NOMO-1 (cell line): Measurements from ENCODE around the gene HS6ST2.
"Not testable (repeated sequence)": the region's sequence is repeated elsewhere in the genome, so short reads cannot be mapped to it uniquely, and the experiment has no call there.

Experiments
- DNase-seq, 2 experiments: peaks; one replicate each; lab custom pipeline; 2025; ENCODE audit not compliant: unreplicated experiment in 2 of 2; lab: John Stamatoyannopoulos, UW

Gene HS6ST2

DNA sequence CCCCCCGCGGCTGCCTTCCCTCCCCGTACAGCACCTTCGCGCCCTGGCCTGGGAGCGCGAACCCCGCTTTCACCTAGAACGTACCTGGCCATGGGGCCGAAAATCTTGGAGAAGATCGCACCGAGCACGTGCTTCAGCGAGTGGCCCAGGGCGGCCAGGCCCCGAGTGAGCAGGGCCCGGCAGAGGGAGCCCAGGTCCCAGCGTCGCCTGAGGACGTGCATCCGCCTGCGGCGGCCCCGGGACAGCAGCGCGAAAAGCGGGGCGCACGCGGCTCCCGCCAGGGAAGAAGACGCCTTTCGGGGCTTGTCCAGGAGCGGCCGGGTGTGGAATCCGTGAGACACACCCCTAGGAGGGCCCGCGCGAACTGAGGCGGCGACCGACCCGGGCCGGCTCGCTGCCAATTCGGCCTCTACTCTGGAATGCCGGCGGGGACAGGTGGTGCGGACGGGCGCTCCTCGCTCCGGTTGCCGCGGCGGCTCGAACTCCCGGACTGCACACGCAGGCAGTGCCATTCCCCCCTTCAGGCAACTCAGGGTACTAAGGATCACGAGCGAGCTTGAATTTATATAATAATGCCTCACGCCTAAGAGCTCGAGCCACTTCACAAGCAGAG, at the start of gene HS6ST2:
Gene HS6ST2 (minus strand): TSS at position 539 of the 613 bp plus-strand sequence.
- DNase-seq: no peak

DNA sequence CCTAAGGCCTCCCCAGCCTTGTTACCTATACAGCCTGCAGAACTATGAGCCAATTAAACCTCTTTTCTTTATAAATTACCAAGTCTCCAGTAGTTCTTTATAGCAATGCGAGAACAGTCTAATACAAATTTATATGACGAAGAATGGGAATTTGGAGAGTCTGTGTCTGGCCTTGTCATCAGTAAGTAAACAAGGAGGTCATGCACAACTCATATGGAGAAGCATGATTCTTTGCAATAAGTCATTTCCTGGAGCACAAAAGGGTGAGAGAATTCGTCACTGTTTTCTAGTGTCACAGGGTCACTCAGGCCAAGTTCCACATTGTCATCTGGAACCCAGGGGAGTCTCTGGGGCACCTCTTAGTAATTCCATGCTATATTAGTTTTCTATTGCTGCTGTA, 49.0 kb upstream of the HS6ST2 start:
- no peak for DNase-seq

DNA sequence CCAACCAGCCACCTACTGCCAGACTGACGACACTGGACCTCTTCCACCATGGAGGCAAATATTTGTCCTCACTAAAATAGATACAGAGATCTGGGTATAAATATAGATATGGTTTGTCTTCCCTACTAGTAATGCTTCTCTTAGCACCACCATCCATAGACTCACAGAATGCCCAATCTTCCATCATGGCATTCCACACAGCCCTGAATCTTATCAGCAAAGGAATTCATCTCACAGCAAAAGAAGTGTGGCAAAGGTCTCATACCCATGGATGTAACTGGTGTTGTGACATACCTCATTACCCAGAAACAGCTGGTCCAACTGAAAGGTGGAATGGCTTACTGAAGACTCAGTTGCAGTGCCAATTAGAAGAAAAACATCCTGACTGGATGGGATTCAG, 47.2 kb upstream of the HS6ST2 start:
- no peak for DNase-seq

DNA sequence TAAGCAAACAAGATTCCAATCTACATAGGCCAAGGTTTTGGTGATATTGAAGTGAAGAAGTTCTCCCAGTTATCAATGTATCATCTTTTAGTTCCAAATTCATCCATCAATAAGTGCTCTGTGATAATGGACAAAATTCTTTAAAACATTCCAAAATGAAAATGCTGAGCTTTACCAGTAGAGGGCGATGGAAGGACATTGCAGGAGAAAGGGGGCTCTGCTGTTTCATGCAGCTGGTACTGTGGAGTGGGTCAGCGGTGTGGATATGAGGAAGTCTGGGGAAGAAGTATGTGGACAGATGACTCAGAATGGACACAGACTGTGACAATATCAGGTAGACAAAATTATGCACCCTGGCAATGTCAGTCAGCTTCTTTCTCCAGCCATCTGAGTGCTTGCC, 46.6 kb upstream of the HS6ST2 start:
- no peak for DNase-seq

DNA sequence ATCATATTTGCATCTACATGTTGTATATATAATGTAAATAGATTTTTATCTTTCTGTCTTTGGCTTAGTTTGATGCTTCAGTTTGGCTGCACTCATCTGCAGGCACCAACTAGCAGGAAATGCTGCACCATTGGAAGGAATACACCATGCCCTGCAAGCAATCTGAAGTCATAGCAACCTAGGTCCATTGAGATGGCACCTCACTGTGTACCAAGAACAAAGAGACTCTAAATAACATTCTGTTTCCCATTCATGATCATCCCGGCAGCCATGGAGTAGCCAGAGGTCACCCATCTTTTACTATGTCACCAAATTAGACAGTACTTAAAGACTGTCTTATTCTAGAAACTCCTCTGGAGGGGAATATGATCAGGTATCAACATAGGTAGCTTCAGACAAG, 40.8 kb upstream of the HS6ST2 start:
- DNase-seq: no peak

DNA sequence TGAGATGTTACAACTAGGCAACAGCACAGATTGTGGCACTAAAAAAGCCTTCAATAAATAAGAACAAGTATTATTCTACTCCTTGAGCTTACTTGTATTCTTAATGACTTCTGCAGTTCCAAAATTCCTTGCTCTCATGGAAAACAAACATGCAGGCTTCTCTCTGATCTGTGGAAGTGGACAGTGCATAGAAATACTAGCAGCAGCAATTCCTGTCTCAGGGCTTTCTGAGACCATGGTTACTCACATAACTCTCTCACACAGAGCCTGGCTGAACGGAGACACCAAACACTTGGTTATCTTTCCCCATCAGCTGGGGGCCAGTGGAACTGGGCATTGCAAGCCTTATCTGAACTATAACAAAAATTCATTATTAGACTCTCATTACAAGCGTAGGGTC, 32.4 kb upstream of the HS6ST2 start:
- no peak for DNase-seq

DNA sequence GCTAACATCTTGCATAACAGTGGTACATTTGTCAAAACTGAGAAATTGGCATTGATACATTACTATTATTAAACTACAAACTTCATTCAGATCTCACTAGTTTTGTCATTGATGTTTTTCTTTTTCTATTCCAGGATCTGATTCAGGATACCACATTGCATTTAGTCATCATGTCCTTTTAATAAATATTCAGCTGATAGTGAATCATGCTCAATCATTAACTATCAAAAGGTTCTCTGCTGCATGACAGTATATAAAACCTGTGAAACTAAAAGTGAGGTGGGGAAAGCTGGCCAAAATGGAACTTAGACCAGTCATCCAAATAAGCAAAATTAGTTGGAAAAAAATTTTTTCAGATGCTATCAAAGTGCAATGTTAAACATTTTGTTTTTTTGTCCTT, 28.1 kb upstream of the HS6ST2 start:
- DNase-seq: no peak

DNA sequence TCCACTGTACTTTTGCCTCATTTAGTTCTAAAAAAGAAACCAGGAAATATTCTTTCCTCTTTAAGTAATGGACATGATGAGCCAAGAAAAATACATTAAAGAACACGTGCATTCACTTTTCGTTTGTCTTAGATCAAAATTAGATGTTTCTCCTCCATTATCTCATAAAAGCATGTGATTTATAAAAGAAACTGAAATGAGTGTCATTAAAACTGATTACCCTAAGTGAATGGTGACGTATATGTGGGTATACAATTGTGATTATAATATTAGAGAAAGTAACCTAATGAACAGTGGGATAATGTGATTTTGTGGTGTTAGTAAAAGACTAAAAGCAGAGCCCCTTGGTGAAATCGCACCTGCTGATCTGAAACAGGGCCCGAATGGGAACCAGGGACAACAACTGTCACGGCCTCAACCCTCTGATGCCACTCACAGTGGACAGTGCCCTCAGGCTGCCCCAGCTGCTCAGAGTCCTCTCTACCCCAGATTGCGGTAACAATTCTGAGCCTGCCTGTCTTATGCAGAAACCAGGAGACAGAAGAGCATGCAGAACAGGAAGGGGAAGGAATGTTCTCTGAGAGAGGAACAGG, 25.7 kb upstream of the HS6ST2 start:
- DNase-seq: no peak

DNA sequence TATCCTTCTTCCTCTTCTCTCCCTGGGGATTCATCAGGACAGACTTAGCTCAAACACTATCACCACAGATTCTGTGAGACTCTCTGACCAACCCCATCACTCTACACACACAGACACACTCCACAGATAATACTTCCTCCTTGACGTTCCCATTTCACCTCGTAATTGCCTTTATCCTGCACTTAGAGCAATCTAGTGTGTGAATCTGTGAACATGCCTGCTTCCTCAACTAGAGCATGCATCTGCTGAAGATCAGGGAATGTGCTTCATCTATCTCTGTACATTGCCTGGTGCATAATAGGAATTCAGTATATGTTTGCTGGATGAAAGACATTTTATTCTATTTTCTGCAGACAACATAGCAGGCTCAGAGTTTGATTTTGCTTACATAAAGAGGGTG, 25.1 kb upstream of the HS6ST2 start:
- DNase-seq: no peak

DNA sequence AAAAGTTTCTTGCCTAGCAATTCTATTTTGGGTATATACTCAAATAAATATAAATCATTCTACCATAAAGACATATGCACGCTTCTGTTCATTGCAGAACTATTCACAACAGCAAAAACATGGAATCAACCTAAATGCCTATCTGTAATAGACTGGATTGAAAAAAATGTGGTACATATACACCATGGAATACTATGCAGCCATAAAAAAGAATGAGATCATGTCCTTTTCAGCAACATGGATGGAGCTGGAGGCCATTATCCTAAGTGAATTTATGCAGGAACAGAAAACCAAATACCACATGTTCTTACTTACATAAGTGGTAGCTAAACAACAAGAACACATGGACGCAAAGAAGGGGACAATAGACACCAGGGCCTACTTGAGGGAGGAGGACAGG, 21.6 kb upstream of the HS6ST2 start:
- DNase-seq: not testable (repeated sequence)

DNA sequence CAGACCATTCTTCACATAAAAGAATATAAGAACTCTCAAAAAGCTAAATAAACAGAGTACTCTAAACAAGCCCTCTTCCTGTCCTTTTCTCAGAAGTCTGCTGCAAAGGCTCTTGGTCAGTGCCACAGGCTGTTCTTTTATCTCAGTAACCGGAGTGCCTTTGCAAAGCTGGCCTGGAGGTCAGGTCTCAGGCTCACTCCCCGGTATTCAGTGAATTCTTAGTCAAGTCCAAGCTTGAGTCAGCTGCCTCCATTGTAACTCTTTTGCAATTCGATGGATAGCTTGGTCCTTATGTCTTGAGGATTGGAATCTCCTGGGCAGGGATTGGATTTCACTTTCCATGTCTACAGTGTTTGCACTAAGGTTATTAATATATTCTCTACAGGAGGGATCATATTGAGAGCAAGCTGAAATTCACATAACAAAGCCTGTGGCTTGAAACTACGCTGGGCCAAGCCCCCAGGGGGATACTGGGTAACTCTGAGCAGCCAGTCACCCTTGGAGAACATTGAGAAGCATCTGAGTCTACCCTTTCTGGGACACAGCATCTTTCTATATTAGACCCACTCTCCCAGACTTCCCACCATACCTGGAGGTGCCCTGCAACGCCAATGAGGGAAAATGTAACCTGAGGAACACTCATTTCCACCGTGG, 10.0 kb upstream of the HS6ST2 start:
- DNase-seq: no peak

DNA sequence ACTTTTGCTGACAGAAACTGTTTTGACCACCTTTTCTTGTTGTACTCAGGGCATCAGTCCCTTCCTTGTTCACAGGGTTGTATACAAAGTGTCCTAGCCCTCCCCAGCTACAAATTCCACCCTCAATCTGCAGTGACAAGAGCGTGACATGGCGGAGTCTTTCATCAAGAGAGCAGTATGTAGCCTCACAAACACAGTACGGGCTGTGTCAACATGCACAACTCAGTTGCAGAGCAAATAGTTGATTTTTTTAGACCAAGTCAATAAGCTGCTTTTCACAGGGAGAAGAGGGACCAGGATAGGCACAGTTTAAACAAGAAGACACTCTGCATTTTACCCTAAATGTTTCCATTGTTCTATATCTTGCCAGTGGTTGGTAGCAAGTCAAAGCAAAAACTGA, 8.6 kb upstream of the HS6ST2 start:
- no peak for DNase-seq

DNA sequence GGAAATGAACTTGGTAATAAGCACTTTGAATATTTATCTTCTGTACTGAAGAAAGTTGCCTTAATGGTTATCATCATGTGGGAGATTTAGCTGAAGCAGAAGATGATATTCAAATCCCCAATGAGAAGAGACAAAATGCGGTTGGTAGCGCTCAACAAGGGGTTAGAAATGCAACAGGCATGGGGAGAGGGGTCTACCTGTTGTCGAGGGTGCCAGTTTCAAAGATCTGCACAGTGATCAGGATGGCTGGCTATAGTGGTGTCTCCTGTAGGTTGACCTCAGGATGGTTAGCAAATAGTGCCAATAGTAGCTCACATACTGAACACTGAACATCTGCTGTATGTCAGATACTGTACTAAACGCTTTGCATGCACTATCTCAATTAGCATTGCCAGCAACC, 7.0 kb upstream of the HS6ST2 start:
- DNase-seq: no peak

DNA sequence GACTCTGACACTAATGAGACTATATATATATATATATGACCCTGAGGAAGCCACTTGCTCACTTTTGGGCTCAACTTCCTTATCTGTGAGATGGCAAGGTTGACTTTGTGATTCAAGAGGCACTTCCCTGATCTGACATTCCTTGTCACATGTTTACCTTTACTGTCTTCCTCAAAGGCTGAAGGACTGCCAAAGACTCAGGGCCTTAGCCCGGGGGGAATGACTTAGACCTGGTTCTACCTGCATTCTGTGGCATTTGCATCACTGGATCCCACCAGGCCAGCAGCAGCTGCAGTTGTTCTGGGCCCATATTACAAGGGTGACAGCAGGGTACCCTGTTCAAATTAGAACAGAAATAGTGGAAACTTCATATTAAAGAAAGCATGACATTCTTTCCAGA, 3.1 kb upstream of the HS6ST2 start:
- no peak for DNase-seq

DNA sequence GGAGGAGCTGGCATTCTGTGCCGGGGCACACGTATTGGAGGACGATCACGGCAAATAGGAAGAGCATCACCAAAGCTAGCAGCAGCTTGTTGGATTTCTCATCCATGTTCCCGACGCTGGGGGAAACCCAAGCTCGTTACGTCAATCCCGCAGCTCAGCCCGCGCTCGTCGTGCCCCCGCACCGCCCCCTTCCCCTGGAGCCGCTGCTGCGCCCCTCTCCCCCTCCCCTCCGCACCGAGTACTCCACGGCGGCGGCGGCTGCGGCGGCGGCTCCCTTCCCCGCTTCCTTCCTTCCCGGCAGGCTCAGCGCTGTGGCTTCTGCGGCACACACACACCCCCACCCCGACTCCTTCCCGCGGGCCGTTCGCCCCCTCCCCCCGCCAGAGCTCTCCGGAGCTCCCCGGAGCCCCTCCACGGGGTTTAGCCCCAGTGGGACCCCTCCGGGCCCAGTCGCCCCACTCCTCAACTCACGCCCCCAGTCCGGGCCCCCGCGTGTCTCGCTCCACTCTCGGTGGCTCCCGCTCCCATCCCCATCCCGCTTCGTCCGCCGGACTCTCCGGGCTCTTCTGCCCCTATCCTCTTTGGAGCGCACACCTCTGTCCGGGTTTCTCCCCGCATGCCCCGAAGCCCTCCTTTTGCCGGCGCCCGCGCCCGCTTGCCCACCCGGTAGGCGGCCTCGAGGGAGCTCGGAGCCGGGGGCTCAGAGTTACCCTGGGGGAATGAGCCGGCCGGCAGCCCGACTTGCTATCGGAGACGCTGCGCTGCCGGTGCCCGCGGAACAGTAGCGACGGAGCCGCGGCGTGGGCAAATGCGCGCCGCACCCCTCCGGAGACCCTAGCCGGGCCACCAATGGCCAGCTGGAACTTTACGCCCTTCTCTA, 978 bp downstream of the HS6ST2 start:
- no peak for DNase-seq

DNA sequence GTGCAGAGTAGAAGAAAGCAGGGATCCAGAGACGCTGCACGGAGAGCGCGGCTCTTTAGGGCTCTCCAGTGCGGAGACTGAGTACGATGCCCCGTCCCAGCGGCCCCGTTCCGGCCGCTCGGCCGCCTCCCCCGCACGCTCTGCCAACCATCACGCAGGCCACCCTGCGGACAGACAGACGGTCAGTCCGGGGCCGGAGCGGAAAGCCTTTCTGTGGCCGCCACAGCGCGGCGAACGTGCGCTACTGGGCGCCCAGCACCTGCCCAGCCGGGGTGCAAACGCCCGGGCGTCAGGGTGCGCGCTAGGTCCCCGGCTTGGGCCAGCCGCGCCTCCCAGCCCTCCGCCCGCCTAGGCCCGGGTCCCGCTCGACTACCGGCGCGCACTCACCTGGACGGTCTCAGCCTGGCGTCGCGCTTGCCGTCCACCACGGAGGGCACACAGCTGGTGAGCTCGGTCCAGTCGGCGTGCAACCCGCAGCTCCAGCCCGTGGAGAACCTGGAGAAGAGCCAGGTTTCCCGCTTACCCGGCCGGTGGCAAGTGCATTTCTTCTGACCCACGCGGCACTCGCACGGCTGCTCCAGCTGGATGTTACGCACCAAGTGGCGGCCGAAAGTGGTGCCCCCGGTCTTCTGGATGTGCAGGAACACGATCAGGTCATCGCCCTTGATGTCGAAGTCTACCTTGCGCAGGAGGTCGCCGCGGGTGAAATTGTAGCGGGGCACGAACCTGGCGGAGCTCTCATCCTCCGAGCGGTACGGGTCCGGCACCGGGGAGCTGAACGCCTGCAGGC, 1.8 kb downstream of the HS6ST2 start:
- DNase-seq: no peak

DNA sequence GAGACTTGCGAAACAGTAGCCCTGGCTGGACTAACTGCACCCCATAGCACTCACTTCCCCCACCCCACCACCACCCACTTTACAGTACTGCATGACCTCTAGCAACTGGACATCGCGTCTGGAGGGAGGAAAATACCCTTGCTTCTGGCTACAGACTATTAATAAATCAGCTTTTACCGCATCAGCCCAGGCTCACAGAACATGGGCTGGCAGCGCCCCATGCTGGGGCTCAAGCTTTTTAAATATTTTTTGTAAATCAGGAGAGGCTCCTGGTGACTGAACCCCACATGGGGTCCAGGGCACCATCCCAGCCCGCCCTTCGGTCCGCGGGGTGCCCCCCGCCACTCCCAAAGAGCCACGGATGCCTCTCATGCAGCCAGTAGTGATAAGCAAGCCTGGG, 2.7 kb downstream of the HS6ST2 start:
- DNase-seq: no peak

DNA sequence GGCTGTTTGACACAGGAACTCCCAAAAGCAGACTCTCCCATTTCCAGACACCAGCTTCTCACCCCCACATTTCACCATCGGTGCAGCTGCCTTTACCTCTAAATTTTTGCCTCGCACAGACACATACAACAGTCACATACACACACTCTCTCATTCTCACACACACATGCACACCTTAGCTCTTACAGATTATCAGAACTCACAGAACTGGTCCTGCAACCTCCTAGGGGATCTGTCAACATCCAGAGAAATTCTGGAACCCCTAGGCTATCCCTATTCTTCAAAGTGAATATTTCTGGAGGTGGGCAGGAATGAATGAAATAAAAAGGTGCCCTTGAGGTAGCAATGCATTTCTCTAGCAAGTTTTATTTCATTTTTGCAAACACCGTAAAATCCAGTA, 4.1 kb downstream of the HS6ST2 start:
- DNase-seq: no peak

DNA sequence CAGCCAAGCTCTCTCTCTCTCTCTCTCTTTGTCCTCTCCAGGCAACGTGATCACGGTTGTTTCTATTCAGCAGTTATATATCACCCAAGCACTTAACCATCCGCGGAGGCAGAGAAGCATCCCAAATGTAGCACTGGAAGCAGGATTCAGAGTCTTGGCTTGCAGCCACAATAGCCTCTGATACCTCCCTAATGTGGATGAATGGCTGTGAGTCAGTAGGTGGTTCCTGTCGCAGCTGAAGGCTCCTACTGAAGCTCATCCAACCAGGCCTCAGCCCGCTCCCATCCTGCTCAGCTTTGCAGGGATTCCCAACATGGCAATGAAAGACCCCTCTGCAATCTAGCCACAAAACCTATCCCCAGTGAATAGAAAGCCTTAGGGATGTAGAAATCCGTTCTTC, 5.1 kb downstream of the HS6ST2 start:
- DNase-seq: no peak

DNA sequence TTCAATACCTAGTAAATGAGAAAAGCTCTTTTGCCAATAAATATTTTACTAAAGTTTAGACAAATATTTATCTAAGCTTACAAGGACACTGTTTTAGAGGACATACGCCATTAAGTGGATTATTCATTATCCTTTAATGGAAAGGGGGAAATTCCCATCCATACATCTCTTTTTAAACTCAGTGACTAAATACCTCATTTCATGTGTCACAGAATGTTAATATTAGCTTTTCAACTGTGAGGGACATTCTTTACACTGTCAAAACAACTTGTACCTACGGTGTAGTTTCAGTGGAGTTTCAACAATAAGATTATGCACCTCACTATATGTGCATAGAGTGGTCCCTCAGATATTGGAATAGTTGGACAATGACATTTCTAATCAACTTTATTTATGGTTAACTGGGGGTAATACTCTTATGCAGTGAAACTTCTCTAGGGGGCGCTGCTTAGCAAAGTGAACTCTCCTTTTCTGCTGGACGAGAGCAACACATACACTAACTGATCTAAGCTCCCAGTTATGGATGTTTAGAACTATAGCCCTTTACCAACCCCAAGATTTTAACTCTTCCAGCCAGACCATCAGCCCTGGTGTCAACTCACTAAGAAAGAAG, 9.7 kb downstream of the HS6ST2 start:
- no peak for DNase-seq
